ENCODE data around the gene APOC3. TPM values are rescaled to one million over a fixed set of nuclear protein-coding genes. Genes with fewer than 3 reads are reported as not detected.

Gene APOC3
- total RNA-seq, 4 donors from 2014 or later: 2.6 to 36.5 TPM; not detected in 2

DNA sequence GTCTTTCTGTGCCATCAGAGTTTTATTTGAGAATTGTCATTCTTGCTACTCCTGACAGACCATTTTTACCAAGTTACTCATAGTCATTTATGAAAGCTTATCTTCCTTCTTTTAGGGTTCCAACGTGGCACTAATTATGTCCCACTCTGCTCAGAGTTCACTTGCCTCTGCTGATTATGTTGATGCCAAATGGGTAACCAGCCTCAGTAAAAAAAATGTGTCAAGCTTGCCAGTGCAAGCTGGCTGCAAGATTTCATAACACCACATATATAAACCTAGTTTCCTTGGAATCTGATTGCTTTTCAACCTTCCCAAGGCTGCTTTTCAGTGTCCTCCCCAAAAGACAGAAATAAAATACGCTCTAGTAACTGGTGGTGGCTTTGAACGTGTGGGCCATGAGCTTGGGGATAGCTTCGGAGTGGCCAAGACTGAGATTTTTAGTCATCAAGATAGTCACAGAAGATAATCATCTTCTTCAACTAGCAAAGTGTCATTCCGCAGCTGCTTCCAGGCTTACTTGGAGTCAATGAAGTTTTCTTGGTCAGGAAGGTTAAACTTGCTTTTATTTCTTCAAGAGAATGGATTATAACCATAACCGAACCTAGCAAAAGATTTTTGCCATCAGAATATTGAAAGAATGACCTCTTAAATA, 37.2 kb downstream of the APOC3 start:
- H3K9me3 ChIP-seq: no peaks in the 10 kb centered on the region
- no peaks in the 10 kb centered on the region for H3K27me3 ChIP-seq
- H3K27ac ChIP-seq: no peak overlapping the region
- no peaks in the 10 kb centered on the region for H3K4me1 ChIP-seq
- no peak for DNase-seq (ENCODE audit: low spot score in 2 of 2)
- WGBS: 84% methylated on average over 6 of the region's 6 CpGs
- TF ChIP-seq, protein P1, sequence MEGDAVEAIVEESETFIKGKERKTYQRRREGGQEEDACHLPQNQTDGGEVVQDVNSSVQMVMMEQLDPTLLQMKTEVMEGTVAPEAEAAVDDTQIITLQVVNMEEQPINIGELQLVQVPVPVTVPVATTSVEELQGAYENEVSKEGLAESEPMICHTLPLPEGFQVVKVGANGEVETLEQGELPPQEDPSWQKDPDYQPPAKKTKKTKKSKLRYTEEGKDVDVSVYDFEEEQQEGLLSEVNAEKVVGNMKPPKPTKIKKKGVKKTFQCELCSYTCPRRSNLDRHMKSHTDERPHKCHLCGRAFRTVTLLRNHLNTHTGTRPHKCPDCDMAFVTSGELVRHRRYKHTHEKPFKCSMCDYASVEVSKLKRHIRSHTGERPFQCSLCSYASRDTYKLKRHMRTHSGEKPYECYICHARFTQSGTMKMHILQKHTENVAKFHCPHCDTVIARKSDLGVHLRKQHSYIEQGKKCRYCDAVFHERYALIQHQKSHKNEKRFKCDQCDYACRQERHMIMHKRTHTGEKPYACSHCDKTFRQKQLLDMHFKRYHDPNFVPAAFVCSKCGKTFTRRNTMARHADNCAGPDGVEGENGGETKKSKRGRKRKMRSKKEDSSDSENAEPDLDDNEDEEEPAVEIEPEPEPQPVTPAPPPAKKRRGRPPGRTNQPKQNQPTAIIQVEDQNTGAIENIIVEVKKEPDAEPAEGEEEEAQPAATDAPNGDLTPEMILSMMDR (IDR thresholded peaks at IDR 0.05): no peak
- TF ChIP-seq POLR2A (IDR thresholded peaks at IDR 0.05) (no peak), POLR2AphosphoS5 (IDR thresholded peaks at IDR 0.05) (no peak), EP300 (IDR thresholded peaks at IDR 0.05) (no peak)
- H3K4me3 ChIP-seq: no peak overlapping the region
- H3K36me3 ChIP-seq: peaks cover 90% of the 10 kb centered on the region

DNA sequence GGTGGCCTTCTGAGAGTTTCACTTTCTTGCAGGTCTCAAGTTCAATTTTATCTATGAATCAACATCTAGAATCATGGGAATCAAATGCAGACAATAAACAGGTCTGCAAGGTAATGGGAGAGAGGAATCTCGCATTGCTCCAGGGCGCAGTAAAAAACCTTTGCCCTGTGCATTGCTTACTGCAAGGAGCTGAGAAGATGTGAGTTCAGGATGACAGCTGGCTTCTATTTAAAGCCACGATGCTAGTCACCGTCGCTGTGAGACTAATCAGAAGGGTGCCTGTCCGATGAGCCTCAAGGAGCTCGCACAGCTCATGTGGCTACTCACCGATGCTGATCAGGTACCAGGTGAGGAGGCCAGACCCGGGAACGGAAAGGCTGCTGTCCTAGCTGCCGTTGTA, 37.9 kb downstream of the APOC3 start:
- Histone ChIP-seq H3K9me3 (no peaks in the 10 kb centered on the region), H3K27me3 (no peaks in the 10 kb centered on the region), H3K27ac (no peak overlapping the region), H3K4me1 (no peaks in the 10 kb centered on the region), H3K36me3 (peaks cover 89% of the 10 kb centered on the region), H3K4me3 (no peak overlapping the region)
- WGBS: 84% methylated on average over 11 of the region's 11 CpGs
- DNase-seq (ENCODE audit: low spot score in 2 of 2): no peak
- TF ChIP-seq POLR2AphosphoS5 (IDR thresholded peaks at IDR 0.05): no peak
- TF ChIP-seq EP300 (IDR thresholded peaks at IDR 0.05): no peak
- no peak for TF ChIP-seq POLR2A (IDR thresholded peaks at IDR 0.05)
- TF ChIP-seq, protein P1 (IDR thresholded peaks at IDR 0.05): no peak

DNA sequence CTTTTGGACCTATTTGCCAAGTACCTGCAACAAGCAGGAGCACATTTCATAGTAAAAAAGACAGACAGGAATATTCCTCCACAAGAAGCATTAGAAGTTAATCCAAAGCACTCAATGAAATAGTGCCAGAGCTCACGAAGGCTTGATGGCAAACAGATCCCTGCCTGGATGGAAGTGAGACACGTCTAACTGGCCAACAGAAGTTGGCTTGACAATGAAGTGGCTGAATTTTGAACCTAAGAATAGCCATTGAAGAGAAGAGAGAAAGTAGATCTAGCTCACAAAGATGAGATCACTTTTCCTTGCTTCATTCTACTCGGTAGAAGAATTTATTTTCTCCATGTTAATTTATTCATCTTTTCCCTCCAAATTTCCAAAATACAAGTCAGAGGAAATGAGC, 38.4 kb downstream of the APOC3 start:
- Histone ChIP-seq H3K9me3 (no peaks in the 10 kb centered on the region), H3K27ac (no peak overlapping the region), H3K27me3 (no peaks in the 10 kb centered on the region), H3K4me1 (no peaks in the 10 kb centered on the region), H3K4me3 (no peak overlapping the region), H3K36me3 (peaks cover 90% of the 10 kb centered on the region)
- 78% methylated on average over 3 of the region's 3 CpGs for WGBS
- no peak for DNase-seq (ENCODE audit: low spot score in 2 of 2)
- no peak for TF ChIP-seq POLR2A (IDR thresholded peaks at IDR 0.05)
- TF ChIP-seq, protein P1 (IDR thresholded peaks at IDR 0.05): no peak
- TF ChIP-seq EP300 (IDR thresholded peaks at IDR 0.05): no peak
- TF ChIP-seq POLR2AphosphoS5 (IDR thresholded peaks at IDR 0.05): no peak

DNA sequence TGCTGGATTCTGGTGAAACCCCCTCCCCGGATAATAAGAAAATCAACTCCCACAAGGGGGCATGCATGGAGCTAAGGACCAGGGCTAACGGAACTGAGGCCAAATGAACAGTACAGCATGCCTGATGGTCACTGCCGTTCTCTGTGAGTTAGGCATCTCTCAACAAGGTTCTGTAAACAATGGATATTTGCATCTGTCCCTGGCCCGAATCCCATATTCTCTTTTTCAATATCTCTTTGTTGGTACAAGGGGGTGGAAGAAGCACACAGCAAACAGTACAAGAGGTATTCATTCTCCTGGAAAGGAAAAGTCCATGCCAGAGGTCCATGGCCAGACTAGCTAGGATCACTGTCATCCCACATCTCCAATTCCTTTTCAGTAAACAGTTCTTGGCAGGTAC, 39.9 kb downstream of the APOC3 start:
- no peak for TF ChIP-seq POLR2A (IDR thresholded peaks at IDR 0.05)
- TF ChIP-seq EP300 (IDR thresholded peaks at IDR 0.05): no peak
- no peak for TF ChIP-seq POLR2AphosphoS5 (IDR thresholded peaks at IDR 0.05)
- TF ChIP-seq, protein P1 (IDR thresholded peaks at IDR 0.05): no peak
- no peaks in the 10 kb centered on the region for H3K4me1 ChIP-seq
- H3K27me3 ChIP-seq: no peaks in the 10 kb centered on the region
- H3K27ac ChIP-seq: no peak overlapping the region
- H3K4me3 ChIP-seq: no peak overlapping the region
- no peak for DNase-seq (ENCODE audit: low spot score in 2 of 2)
- 86% methylated on average over 4 of the region's 4 CpGs for WGBS
- H3K36me3 ChIP-seq: peaks cover 88% of the 10 kb centered on the region
- no peaks in the 10 kb centered on the region for H3K9me3 ChIP-seq

DNA sequence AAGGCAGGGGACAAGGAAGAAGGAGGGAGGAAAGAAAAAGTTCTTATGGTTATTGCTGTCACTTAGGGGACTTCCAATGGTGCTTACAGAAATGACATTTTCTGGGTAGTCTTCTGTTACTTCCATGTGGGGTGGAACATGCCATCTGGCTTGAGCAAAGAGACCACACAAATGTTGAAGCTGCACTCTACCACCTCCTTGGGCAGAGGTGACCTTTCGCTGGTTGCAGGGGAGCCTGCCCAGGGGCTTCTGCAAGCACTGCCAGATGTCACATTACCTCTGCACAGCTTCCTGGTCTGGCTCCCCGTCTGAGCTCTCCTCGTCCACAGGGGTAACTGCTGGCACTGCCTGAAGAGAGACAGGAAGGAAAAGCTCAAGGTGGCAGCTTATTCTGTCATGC, 40.3 kb downstream of the APOC3 start:
- H3K27ac ChIP-seq: no peak overlapping the region
- H3K4me3 ChIP-seq: no peak overlapping the region
- no peaks in the 10 kb centered on the region for H3K9me3 ChIP-seq
- H3K4me1 ChIP-seq: no peaks in the 10 kb centered on the region
- no peaks in the 10 kb centered on the region for H3K27me3 ChIP-seq
- 86% methylated on average over 2 of the region's 3 CpGs for WGBS
- no peak for DNase-seq (ENCODE audit: low spot score in 2 of 2)
- no peak for TF ChIP-seq POLR2AphosphoS5 (IDR thresholded peaks at IDR 0.05)
- TF ChIP-seq, protein P1 (IDR thresholded peaks at IDR 0.05): no peak
- TF ChIP-seq EP300 (IDR thresholded peaks at IDR 0.05): no peak
- TF ChIP-seq POLR2A (IDR thresholded peaks at IDR 0.05): no peak
- peaks cover 86% of the 10 kb centered on the region for H3K36me3 ChIP-seq
